ENCODE results near the gene TMEM39B.
"Not testable (repeated sequence)": the region's sequence is repeated elsewhere in the genome, so short reads cannot be mapped to it uniquely, and the experiment has no call there.

- TF ChIP-seq EZH2 (IDR thresholded peaks at IDR 0.05; ENCODE audit: low read depth, unreplicated experiment); REST (IDR thresholded peaks at IDR 0.05; ENCODE audit: unreplicated experiment); JUNB (IDR thresholded peaks at IDR 0.05; ENCODE audit: unreplicated experiment); EZH2phosphoT487 (IDR thresholded peaks at IDR 0.05; ENCODE audit: unreplicated experiment); CTCF (conservative IDR thresholded peaks at IDR 0.05; ENCODE audit: low read depth in 2 of 2); POLR2AphosphoS5 (IDR thresholded peaks at IDR 0.05; ENCODE audit: low read depth); STAT1 (IDR thresholded peaks at IDR 0.05; ENCODE audit: unreplicated experiment); ZNF114 (CRISPR knock-in tag; IDR thresholded peaks at IDR 0.05); NANOG (IDR thresholded peaks at IDR 0.05; ENCODE audit: borderline replicate concordance); CREB1 (CRISPR knock-in tag; IDR thresholded peaks at IDR 0.05; ENCODE audit: low read depth); ZNF331 (CRISPR knock-in tag; IDR thresholded peaks at IDR 0.05; ENCODE audit: low read depth); ZNF462 (CRISPR knock-in tag; IDR thresholded peaks at IDR 0.05): not testable (repeated sequence)
These were observed 70.6 kb downstream of the TMEM39B start for GRCh38 chr1:32143302-32143695.

Measured in GM23338 (cell line).